HS-27A (cell line): ENCODE measurements around the gene MED10.
"Not testable (repeated sequence)": the region's sequence is repeated elsewhere in the genome, so short reads cannot be mapped to it uniquely, and the experiment has no call there.

ENCODE experiments used
- DNase-seq: peaks from one replicate; pipeline ENCODE4 v3.0.0-alpha.2; 2012; ENCODE audit warnings: low read depth, missing footprints

MED10 gene

DNA sequence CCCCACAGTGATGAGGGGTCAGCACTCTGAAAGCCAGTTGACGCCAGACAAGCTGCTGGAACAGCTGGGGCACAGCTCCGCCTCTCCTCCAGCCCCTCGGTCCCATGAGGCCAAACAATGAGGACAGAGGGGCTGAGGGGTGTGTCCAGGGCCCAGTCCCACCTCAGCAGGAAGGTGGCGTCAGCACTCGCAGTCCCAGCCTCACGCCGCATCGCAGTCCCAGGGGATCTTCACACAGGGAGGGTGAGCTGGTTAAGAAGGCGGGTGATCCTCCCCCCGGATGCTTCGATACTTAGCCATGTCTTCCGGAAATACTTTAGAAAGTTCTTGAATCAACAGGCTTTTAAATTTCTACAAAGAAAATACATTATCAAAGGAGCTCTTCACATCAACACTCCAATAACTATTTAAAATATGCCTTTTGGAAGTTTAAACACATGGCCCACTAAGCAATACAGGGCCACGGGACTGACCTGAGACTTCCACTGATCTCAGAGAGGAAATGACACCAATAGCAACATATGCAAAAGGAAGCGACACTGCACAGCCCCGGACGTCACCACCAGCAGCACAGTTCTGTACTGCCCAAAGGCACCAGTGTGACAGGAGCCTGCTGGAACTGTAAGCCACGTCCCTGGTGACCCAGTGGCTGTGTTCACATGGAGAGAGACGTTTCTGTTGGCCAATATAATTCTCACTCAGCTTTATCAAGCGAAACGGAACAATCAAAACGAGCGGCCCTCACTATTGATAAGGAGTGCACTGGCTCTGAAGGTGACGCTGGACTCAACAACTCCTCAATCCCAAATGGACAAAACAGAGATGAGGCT is 5.9 kb downstream of the MED10 start:
- no peak for DNase-seq

DNA sequence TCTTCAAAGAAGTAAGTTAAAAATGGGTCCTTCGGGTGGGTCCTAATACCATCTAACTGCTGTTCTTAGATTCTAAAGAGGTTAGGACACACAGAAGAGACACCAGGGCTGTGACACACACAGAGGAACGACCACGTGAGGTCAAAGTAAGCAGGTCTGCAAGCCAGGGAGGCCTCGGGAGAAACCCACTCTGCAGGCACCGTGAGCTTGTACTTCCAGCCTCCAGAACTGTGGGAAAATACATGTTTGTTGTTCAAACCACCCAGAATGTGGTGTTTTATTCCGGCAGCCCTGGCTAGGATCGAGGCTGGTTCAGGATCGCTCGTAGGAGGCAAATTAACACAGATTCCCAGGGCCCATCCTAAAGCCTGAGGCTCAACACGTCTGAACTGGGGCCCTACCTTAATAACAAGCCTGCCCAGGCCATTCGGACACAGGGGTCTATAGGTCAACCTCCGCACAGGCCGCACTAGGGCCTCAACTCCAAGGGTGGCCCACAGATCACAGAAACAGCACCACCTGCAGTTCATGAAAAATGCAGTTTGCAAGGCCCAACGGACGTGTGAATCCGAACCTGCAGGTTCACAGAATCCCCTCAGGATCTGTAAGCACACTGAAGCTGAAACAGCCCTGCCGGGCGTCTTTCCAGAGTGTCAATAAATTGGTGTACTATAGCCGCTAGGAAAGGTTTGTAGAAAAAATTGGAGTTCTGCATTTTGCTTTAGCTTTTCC is 7.1 kb downstream of the MED10 start:
- no peak for DNase-seq

DNA sequence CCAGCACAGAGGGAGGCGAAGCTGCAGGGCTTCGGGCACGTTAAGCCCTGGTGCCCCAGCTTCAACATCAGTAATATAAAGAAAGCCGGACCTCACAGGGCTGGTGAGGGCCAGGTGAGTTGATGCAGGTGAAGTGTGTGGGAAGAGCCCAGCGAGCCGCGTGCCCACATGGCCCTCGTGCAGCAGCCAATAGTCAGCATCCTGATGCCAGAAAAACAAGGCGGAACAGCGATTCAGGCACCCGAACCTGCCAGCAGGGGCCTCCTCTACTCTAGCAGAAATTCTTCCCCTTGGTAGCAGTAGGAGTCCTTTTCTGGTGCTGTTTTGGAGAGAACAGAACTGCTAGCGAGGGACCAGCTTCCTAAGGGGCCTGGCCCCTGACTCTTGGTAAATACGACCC is 7.8 kb downstream of the MED10 start:
- no peak for DNase-seq

DNA sequence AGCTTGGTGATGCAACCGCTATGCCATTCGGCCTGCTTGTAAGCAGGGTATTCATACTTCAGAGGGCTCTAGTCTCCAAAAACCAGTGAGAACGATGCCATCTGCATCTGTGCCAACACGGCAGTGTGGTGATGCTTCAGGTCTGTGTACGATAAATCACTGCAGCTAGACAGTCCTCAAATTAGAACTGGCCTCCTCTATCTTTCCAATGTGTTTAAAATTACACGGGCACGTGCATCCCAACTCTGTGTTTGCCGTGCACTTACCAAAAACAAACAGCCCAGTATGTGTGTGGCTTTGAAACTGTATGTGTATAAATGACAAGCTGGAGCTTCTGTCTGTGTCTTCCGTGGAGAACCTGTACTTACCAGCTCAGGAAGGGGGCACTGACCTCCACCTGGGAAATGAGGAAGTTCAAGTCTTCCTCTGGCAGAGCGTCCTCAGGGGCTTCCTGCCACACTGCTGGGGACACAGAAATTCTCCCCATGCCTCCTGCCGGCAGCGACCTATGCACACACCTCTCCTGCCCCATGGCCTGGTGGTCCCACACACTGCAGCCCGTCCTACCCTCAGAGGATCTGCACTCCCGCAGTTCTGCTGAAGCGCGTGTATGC is 12.3 kb downstream of the MED10 start:
- DNase-seq: no peak

DNA sequence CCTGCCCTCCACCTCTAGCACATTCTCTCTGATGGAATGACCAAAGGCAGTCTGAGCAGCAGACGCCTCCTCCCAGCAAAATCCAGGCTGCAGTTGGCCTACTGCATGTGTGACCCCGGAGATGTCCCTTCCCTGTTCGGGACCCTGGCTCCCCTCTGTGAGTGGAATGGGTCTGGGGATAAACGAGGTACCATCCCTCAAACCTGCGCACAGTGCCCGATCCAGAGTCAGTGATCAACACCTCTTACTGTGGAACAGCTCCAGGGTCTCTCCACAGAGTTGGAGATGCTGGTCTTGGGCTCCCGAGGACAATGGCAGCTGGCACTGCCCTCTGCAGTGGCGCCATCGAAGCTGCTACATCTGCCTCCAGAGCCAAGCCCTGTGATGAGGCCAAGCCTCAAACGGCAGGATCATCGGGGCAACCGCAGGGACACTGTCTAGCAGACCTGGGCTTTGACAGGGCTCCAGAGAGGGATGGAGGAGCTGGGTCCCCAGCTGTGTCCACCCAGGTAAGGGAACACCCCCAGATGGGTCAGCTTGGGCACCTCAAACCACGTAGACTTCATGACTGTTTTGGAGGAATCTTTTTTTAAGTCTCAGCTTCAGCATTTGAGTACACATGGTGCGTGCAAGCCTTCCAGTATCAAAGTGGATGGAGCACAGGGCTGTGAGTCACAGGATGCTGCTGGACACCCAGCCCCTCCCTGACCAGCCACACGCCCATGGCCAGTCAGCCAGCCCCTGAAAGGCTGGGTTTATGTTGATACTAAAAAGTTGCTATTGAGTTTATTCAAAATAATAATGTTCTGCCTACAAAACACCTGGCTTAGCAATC is 13.0 kb downstream of the MED10 start:
- no peak for DNase-seq

DNA sequence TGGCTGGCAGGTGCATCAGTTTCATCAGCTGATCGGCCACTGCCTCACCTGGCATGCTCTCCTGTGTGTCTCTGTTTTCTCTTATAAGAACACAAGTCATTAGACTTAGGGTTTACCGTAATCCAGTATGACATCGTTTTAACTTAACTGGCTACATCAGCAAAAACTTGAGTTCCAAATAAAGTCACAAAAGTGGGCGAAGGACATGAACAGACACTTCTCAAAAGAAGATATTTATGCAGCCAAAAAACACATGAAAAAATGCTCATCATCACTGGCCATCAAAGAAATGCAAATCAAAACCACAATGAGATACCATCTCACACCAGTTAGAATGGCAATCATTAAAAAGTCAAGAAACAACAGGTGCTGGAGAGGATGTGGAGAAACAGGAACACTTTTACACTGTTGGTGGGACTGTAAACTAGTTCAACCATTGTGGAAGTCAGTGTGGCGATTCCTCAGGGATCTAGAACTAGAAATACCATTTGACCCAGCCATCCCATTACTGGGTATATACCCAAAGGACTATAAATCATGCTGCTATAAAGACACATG is 14.8 kb downstream of the MED10 start:
- DNase-seq: not testable (repeated sequence)

DNA sequence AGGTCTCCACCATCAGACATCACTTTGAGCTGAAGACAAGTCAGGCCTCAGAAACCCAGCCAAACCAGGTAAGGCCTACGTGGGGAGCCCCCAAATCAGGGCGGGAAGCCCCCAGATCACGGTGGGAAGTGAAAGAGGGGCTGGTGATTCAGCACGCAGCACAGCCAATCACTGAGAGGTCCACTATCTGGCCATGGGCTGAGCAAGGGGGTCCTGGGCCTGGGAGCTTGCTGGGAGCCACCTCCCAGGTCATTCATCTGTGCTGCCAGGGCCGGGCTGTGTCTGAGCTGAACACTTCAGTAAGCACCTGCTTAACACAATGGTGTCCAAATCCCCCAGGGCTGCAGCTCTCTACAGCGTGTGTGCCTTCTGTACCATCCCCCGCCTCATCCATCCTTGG is 15.5 kb downstream of the MED10 start:
- no peak for DNase-seq

DNA sequence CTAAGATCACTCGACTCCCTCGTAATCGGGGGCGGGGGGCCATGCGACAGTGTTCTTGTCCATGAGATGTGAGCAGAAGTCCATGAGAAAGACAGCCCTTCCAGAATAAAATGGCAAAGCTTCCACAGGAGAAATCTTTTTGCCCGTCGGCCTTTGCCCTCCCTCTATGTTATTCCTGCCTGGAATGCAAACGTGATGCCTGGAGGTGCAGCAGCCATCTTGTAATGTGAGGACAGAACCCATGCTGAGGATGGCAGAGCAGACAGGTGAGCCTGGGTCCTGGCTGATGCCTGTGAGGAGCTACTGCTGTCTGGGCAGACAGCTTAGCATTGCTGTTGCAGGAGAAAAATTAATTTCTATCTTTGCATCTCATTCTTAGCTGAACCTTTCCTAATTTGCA is 17.2 kb downstream of the MED10 start:
- no peak for DNase-seq

DNA sequence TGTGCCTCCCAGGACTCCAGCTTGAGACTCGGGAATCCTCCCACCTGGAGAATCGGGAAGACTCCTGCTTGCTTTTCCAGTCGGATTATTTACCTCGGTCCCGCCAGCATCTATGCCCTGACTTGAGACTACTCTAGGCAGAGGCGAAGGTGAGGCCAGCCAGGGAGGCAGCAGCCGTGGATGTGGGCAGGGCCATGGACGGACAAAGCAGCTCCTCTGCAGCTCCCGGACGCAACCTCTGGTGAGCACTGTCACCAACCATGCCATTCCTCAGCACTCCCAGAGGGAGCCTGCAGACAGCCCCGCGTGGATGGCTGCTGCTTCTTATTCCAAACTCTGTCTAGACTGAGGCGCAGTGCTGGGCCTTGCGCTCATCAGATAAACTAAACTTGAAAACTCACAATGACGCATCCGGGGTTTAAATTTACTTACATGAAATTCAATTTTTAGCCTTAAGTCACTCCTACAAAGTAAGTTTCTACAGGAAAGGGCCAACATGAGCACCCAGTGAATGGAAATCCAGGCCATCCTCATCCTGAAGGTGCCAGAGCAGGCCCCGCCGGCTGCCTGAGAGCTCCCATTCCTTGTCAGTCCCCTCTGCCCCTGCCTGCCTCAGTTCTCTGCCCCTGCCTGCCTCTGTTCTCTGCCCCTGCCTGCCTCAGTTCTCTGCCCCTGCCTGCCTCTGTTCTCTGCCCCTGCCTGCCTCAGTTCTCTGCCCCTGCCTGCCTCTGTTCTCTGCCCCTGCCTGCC is 17.8 kb downstream of the MED10 start:
- DNase-seq: no peak

DNA sequence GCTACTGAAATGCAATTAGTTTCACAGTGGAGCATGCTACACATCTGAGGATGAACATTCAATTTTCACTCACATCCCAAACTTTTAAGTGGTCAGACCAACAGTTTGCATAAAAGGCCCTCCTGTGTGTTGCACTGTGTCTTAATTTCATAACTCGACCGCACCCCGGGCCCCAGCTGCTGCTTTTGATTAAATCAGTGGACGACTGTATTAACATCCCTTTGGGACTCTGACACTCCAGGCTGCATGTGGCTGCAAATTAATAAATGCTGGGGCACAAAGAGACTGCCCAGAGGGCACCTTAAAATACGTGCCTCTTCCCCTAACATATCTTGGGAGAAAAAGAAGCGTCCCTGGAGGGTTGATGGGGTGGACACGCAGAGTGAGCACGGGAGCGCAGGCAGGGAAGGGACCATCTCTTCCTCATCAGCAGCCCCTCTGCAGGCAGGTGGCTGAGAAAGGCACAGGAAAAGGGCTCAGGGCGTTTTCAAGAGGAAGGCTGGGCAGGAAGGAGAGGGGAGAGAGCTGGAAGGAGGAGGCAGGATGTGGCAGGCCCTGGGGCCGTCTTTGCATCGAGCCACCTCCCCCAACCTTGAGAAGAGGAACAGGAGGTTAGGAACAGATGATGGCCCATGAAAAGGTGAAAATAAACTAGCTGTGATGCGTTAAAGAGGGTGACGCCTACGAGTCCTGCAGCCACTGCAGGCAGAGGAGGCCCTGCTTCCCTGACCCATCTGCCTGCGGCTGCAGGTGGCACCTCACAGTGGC is 18.6 kb downstream of the MED10 start:
- DNase-seq: no peak

DNA sequence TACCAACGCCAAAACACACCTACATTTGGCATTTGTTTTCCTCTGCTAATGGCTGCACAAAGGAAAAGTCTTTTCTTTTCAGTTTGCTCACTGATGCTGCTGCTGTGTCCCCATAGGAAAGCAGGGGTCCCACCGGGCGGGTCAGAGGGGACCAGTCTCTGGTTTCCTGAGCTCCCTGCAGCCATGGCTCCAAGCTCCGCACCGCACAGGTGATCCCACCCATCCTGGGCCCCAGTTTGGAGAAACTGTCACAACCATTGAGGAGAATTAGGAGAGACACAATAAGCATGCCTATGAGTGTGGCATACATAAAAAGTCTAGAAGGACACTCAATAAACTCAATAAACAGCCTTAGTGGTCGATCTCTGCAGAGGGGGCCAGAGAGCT is 19.9 kb downstream of the MED10 start:
- DNase-seq: no peak

DNA sequence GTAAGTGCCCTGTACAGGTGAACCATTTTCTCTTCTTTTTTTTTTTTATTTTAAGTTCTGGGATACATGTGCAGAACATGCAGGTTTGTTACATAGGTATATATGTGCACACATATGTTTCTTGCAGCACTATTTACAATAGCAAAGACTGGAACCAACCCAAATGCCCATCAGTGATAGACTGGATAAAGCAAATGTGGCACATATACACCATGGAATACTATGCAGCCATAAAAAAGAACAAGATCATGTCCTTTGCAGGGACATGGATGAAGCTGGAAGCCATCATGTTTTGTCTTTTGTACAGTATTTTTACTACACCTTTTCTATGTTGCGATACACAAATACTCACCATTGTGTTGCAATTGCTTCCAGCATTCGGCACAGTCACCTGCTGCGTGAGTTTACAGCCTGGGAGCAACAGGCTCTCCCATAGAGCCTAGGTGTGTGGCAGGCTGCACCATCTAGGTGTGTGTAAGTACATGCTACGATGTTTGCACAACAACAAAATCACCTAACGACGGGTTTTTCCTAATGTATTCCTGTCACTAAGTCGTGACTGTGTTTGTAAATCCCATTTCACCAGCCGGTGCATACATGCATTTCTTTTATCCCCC is 20.4 kb downstream of the MED10 start:
- DNase-seq: not testable (repeated sequence)

DNA sequence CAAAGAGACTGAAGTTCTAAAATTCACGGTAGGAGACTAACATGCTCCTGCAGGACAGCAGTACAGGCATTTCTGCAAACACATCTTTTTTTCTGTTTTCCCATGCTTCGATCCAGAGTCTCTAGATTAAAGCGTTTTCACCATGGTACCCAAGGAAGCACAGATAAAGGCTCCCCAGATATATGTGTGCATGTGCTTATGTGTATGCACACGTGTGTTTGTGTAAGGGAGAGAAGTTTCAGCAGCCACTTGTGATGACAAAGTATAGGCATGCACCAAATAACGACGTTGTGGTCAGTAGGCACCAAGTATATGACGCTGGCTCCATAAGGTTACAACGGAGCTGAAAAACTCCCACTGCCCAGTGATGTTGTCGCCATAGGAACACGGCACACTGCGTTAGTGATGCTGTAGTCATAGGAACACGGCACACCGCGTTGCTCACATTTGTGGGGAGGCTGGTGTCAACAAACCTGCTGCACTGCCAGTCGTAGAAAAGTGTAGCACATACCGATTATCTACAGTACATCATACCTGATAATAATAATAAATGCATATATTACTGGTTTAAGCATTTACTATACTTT is 21.7 kb downstream of the MED10 start:
- DNase-seq: no peak

DNA sequence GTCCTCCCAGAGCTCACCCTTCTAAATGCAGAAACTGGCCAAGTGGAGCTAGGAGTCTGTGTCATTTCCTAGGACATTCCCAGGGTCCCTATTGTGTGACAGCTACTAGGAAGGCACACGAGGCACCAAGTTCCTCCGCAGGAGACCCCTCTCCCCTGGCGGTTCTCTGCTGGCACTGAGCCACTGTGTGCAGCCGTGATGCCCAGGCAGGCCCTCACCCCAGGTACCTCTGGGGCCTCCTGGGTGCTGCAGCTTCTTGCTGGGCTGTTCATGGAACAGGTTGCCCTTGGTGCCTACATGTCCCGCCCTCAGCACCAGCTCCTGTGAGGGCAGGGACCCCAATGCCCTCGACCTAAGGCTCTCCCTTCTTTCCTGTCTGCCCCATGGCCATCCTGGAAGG is 23.1 kb downstream of the MED10 start:
- no peak for DNase-seq

DNA sequence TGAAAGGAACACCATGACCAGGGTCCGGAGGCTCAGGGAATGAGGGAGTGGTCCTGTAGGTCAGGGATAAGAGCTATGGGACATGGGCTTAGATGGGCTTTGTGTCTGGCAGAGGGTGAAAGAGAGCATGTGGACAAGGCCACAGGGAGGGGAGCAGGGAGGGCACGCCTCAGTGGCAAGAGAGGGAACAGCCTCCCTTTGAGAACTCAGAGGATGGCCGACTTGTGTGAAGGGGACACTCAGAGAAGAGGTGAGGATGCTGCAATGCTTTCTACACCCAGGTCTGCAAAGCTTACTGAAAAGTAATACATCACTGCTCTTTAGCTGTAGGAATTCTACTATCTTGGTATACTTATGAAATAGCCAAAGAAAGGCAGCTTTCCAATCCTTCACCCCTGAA is 23.5 kb downstream of the MED10 start:
- no peak for DNase-seq

DNA sequence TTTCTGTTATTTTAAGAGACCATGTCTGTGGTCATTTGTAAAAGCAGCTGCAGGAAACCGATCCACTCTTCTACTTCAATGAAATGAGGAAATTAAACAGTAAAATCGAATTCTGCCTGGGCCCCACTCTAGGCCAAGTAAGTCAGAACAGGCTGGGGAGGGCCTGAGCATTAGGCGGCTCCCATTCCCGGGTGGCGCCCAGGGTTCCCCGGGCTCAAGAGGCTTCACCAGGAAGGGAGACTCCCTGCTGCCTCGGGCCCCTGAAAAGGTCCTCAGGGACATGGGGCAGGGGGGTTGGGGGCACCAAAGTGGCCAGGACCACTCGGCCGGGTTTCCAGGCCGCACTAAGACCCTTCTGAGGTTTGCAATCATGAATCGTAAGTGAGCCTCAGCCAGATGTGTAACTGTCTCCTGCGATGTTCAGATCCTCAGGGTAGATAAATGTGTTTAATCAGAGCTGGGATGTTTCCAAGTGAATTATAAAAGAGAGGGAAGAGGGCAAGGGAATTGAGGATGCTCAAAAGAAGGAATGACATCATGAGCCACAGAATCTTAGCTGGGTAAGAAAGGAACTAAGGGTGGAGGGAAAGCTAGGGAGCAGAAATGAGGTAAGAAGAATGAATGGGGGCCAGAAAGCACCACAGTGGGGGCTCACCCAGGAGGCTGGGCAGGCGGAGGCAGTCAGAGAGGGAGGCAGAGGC is 24.6 kb downstream of the MED10 start:
- no peak for DNase-seq

DNA sequence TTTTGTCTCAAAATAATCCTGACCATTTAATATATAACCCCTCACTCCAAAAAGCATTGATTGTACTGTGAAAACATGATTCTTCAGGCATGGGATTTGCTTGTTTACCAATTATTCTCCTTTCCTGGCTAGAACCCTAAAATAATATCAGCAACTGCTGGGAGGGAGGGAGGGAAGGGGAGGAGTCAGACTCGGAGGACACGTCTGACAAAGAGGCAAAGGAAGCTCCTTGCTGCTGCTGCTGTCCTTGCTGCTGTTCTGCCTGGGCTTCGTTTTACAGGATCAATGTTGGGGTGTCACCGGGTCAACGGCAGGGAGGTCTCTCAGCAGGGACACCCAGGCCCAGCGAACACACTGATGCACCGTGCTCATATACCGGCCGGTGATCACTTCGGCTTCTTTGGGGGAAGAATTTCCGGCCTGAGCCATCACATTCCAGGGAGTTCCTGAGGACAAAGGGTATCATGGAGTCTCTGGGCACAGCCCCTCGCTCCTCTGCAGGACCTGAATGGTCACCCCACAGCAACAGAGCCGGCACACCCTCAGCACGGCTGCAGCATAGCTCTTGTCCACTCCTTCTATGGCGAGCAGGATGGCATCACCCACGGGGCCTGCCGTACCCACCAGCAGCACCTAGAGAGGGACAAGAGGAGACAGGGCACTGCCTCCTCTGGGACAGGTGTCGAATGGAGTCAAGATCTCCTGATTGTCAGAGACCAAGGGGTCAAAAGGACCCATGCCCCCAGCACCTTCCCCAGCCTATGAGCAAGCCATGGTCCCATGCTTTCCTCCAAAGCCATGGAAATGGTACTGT is 27.9 kb downstream of the MED10 start:
- DNase-seq: no peak

DNA sequence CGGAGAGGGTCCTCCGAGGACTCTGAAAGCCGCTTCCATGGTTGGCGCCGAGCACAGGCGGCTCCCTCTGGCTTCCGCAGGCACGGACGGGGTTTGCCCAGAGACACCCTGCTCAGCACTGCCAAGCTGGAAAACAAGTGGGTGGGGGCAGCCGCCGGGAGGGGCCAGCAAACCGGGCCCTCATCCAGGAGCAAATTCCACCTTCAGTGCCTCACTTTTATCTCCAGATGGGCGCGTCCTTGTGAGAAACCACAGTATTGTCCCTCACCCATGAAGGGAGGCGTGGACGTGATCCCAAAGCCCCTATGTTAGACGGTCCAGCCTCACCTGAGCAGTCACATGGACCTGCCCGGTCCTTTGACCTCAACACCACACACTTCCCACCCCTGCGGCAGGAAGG is 29.0 kb downstream of the MED10 start:
- no peak for DNase-seq
